Activated gamma-delta T cell treated with anti-CD3 and anti-CD28 coated beads, Interleukin-2, amount 50 U/mL, for 16 hours (primary cell): ENCODE measurements around the gene TRIM60.
"Not testable (repeated sequence)": the region's sequence is repeated elsewhere in the genome, so short reads cannot be mapped to it uniquely, and the experiment has no call there.

ENCODE experiments used
- DNase-seq: peaks from one replicate; pipeline ENCODE4 v3.0.0-alpha.2; 2020; ENCODE audit warnings: low read depth

The TRIM60 gene

DNA sequence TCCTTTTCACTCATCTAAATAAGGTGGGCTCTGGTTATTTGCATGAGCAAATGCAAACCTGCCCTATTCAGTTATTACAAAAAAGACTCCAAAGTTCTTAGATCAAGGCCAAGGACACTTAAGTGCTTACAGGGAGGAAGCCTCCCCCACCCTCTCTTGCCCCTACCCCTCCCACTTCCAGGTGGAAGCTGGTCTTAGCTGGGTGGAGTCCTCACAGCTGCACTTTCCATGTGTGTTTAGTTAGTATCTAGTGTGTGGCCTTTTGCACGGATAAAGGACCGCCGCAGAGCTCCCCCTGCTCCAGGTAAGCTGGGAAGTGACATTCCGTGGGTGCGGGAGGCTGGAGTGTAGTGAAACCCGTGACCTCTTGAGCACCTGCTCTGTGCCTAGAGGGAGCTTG, 21.8 kb downstream of the TRIM60 start, which contains the start of gene TRIM75:
Gene TRIM75 (plus strand): TSS at position 222 of the 400 bp plus-strand sequence. CDS start 5,282 bp downstream, outside the sequence.
- no peak for DNase-seq

DNA sequence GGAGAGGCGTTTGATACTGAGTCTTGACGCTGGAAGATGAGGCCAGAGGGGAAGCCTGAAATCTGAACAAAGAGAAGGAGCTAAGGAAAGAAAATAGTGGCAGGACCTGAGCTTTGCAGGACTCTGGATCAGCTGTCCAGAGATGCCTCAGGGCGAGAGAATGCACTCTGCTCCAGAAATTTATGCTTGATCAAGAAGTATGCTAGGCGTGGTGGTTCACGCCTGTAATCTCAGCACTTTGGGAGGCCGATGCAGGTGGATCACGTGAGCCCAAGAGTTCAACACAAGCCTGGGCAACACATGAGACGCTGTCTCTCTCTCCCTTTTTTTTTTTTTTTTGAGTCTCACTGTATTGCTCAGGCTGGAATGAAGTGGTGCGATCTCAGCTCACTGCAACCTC, 23.8 kb downstream of the TRIM60 start:
- DNase-seq, result no peak

DNA sequence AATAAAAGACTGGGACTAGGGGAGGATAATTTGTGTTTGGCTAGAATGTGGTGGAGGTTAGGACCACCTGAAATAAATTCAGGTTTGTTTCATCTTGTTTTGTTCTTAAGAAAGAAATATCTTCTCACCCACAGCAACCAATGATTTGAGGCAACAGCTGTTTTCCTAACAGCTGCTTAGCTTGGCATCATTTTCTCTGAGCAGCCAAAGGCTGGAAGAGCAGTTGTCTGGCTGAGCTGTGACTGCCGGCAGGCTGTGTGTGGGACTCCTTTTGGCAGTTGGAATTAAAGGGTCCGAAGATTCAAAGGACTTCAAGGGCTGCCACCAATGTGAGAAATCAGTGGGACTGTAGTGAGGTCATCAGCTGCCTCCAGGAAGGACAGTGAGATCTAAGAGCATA, 26.9 kb downstream of the TRIM60 start:
- no peak for DNase-seq

DNA sequence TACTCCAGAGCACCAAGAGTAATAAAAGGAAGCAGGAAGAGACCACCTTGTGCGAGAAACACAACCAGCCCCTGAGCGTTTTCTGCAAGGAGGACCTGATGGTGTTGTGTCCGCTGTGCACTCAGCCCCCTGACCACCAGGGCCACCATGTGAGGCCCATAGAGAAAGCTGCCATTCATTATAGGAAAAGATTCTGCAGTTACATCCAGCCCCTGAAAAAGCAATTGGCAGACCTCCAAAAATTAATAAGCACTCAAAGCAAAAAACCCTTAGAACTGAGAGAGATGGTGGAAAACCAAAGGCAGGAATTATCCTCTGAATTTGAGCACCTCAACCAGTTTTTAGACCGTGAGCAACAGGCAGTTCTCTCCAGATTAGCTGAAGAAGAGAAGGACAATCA, 27.6 kb downstream of the TRIM60 start:
- no peak for DNase-seq

DNA sequence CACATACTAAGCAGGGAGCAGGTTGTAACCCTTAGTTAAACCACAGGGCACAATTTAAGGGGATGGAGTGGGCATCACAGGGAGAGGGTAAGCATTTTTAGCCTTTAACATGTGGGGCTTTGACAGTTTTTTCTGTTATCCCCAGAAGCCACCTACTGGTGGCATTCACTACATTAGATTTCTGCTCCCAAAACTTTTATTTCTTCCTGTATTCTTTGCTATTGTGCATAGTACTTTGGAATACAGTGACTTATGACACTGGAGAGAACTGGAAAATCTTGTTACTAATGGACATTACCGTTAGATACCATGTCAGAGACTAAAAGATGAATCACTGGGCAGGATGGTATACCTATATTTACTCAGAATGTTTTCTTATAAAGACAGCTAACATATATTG, 29.1 kb downstream of the TRIM60 start:
- DNase-seq, result no peak

DNA sequence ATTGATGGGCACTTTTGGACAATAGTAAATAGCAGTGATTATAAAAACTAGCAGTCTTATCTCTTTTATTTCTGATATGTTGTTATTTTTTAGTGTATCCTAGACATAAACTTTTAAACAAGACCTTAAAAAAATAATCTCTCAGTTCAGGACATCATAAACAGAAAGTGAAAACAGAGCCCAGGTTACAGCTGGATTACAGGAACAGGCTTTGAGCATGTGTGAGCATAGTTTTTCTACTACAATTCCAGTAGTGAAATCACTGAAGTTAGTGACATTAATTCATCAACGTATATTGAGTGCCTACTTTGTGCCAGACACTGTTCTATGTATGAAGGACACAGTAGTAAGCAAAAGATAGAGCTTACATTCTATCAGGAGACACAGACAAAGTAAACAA, 38.8 kb downstream of the TRIM60 start:
- no peak for DNase-seq

DNA sequence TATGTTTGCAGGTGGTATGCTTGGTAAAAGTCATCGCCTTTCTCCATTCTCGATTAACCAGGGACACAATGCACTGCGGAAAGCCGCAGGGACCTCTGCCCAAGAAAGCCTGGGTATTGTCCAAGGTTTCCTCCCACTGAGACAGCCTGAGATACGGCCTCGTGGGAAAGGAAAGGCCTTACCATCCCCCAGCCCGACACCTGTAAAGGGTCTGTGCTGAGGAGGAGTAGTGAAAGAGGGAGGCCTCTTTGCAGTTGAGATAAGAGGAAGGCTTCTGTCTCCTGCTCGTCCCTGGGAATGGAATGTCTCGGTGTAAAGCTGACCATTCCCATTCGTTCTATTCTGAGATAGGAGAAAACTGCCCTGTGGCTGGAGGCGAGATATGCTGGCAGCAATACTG, 41.5 kb downstream of the TRIM60 start:
- not testable (repeated sequence) for DNase-seq

DNA sequence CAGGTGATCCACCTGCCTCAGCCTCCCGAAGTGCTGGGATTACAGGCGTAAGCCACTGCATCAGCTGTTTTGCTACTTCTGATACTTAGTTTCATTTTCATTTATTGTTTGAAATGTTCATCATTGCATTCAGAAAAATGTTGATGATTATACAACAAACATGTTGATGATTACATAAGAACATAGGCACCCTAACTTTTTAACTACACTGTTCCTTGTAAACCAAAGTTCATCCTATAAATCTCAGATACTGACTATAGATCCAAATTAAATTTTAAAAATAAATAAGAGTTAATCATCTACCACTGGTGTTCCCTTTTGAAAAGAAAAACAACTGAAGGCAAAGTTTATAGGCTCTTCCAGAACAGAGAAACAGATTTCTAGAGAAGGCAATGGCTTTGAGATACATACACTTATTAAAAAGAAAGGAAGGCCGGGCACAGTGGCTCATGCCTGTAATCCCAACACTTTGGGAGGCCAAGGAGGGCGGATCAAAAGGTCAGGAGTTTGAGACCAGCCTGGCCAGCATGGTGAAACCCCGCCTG, 45.3 kb downstream of the TRIM60 start:
- DNase-seq, result no peak

DNA sequence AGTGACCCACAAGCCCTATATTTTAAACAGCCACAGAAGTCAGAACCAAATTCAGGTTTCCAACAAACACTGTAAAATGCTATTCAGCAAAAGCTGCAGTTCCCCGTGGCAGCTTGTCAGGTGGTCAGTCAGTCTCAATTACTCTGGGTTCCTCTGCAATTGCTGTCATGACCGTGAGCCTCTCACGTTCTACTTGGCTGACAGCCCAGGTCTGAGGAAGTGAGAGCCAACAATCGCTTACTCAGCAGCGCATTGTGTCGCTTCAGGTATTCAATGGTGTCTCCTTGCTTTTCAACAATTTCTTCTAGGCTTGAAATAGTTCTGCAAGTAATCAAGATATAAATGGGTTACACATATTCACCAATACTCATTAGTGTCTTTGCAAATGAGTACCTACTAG, 47.7 kb downstream of the TRIM60 start:
- DNase-seq, result no peak

DNA sequence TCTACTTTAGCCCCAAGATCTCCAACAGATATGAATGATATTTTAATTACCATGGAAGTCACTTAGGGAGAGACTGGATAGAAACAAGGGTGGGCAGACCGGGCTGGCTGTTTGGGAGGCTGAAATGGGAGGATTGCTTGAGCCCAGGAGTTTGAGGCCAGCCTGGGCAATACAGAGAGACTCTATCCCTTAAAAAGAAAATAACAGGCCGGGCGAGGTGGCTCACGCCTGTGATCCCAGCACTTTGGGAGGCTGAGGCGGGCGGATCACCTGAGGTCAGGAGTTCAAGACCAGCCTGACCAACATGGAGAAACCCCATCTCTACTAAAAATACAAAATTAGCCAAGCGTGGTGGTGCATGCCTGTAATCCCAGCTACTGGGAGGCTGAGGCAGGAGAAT, 53.0 kb downstream of the TRIM60 start:
- not testable (repeated sequence) for DNase-seq

DNA sequence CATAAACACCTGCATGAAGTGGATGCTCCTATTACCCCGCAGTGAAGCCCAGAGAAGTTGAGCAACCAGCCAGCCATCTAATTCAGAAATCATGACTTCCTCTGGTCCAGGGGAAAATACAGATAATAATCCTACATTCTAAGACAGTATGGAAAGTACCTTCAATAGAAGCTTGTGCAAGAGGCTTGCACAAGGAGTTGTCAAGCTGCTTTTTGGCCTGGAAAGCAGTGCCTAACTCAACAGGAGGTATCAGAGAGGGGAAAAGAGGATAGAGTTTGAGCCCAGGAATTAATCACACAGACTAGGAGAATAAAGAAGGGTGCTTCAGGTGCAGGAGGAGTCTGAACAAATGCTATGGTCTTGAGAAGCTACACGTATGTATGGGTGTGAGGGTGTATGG, 54.1 kb downstream of the TRIM60 start:
- DNase-seq, result no peak

DNA sequence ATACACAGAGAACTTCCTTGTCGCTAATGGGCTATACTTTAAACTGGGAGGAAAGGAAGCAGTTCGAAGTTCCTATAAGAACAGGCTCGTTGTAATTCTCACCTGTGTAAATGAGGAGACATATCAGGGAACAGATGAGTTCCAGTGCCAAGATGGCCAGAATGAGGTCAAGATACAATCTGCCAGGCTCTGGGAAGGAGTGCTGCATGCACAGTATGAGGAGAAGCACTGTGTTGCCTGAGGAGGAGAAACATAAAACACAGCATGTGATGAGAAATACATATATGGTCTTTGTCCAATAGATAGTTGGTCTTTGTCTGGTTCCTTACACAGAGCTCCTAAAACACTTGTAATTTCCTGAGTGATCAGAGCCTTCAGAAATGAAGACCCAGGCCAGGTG, 56.6 kb downstream of the TRIM60 start:
- DNase-seq, result no peak
